ENCODE data around the gene FBXL19. TPM values are rescaled to one million over a fixed set of nuclear protein-coding genes. Genes with fewer than 3 reads are reported as not detected.

The FBXL19 gene
- total RNA-seq, 1 donor, result 5.4 TPM

- Histone ChIP-seq H3K4me3 (ENCODE audit: low read length) (no peak overlapping the region), H3K4me1 (ENCODE audit: insufficient read depth, low read length) (peaks cover 15% of the 10 kb centered on the region)
Observed at GRCh38 chr16:30990105-30990504, 66.7 kb downstream of the FBXL19 start.

GRCh38 chr16:30991052-30991451 is 67.7 kb downstream of the FBXL19 start:
- Histone ChIP-seq H3K9me3 (ENCODE audit: low read depth, low read length) (no peaks in the 10 kb centered on the region), H3K27me3 (ENCODE audit: insufficient read depth, low read length) (no peaks in the 10 kb centered on the region), H3K4me1 (ENCODE audit: insufficient read depth, low read length) (peaks cover 11% of the 10 kb centered on the region), H3K4me3 (ENCODE audit: low read length) (no peak overlapping the region)

More at GRCh38 chr16:30990105-30990504, 66.7 kb downstream of the FBXL19 start:
- H3K9me3 ChIP-seq (ENCODE audit: low read depth, low read length), result no peaks in the 10 kb centered on the region
- H3K27me3 ChIP-seq (ENCODE audit: insufficient read depth, low read length), result no peaks in the 10 kb centered on the region

- H3K9me3 ChIP-seq (ENCODE audit: low read depth, low read length), result no peaks in the 10 kb centered on the region
- H3K27me3 ChIP-seq (ENCODE audit: insufficient read depth, low read length), result no peaks in the 10 kb centered on the region
- H3K4me1 ChIP-seq (ENCODE audit: insufficient read depth, low read length), result peaks cover 22% of the 10 kb centered on the region
- H3K4me3 ChIP-seq (ENCODE audit: low read length), result no peak overlapping the region
Observed at GRCh38 chr16:30992276-30992780, 69.0 kb downstream of the FBXL19 start.

- Histone ChIP-seq H3K27me3 (ENCODE audit: insufficient read depth, low read length) (no peaks in the 10 kb centered on the region), H3K9me3 (ENCODE audit: low read depth, low read length) (no peaks in the 10 kb centered on the region), H3K4me1 (ENCODE audit: insufficient read depth, low read length) (peaks cover 24% of the 10 kb centered on the region), H3K4me3 (ENCODE audit: low read length) (no peak overlapping the region)
Observed at GRCh38 chr16:30992931-30993816, 69.8 kb downstream of the FBXL19 start.

GRCh38 chr16:30995927-30996323 is 72.6 kb downstream of the FBXL19 start:
- Histone ChIP-seq H3K4me1 (ENCODE audit: insufficient read depth, low read length) (peaks cover 24% of the 10 kb centered on the region), H3K9me3 (ENCODE audit: low read depth, low read length) (no peaks in the 10 kb centered on the region), H3K4me3 (ENCODE audit: low read length) (no peak overlapping the region), H3K27me3 (ENCODE audit: insufficient read depth, low read length) (no peaks in the 10 kb centered on the region)

- Histone ChIP-seq H3K27me3 (ENCODE audit: insufficient read depth, low read length) (no peaks in the 10 kb centered on the region), H3K9me3 (ENCODE audit: low read depth, low read length) (no peaks in the 10 kb centered on the region), H3K4me3 (ENCODE audit: low read length) (peak overlapping the region; percentile 40), H3K4me1 (ENCODE audit: insufficient read depth, low read length) (peaks cover 24% of the 10 kb centered on the region)
Observed at GRCh38 chr16:30996324-30996984, 73.1 kb downstream of the FBXL19 start.

- H3K9me3 ChIP-seq (ENCODE audit: low read depth, low read length), result no peaks in the 10 kb centered on the region
- H3K4me3 ChIP-seq (ENCODE audit: low read length), result peak overlapping the region; percentile 40
- no peaks in the 10 kb centered on the region for H3K27me3 ChIP-seq (ENCODE audit: insufficient read depth, low read length)
- H3K4me1 ChIP-seq (ENCODE audit: insufficient read depth, low read length), result peaks cover 24% of the 10 kb centered on the region
Observed at GRCh38 chr16:30996985-30997724, 73.8 kb downstream of the FBXL19 start.

GRCh38 chr16:30997725-30998711 is 74.6 kb downstream of the FBXL19 start:
- peak overlapping the region; percentile 26 for H3K4me3 ChIP-seq (ENCODE audit: low read length)

More at GRCh38 chr16:30997725-30998711, 74.6 kb downstream of the FBXL19 start:
- Histone ChIP-seq H3K9me3 (ENCODE audit: low read depth, low read length) (no peaks in the 10 kb centered on the region), H3K27me3 (ENCODE audit: insufficient read depth, low read length) (no peaks in the 10 kb centered on the region), H3K4me1 (ENCODE audit: insufficient read depth, low read length) (peaks cover 21% of the 10 kb centered on the region)

Other genes with a start within 250 kb of the FBXL19 start
- gene SRCAP, start 224.4 kb upstream of the FBXL19 start, total RNA-seq, result 16.5 TPM
- gene PHKG2, start 175.1 kb upstream of the FBXL19 start, total RNA-seq, result 15.7 TPM
- 2.2 TPM for gene CFAP119, start 161.5 kb upstream of the FBXL19 start, total RNA-seq
- 44.1 TPM for gene RNF40, start 161.2 kb upstream of the FBXL19 start, total RNA-seq
- 3.4 TPM for gene ZNF629, start 136.4 kb upstream of the FBXL19 start, total RNA-seq
- gene BCL7C, start 29.5 kb upstream of the FBXL19 start, total RNA-seq, result 17.0 TPM
- gene CTF1, start 27.0 kb upstream of the FBXL19 start, total RNA-seq, result 0.21 TPM
- gene ORAI3, start 25.5 kb downstream of the FBXL19 start, total RNA-seq, result 11.3 TPM
- 16.1 TPM for gene SETD1A, start 34.2 kb downstream of the FBXL19 start, total RNA-seq
- 0.73 TPM for gene HSD3B7, start 61.6 kb downstream of the FBXL19 start, total RNA-seq
- gene STX1B, start 87.1 kb downstream of the FBXL19 start, total RNA-seq, result 0.63 TPM
- 16.5 TPM for gene STX4, start 110.0 kb downstream of the FBXL19 start, total RNA-seq
- gene ZNF668, start 150.7 kb downstream of the FBXL19 start, total RNA-seq, result 10.7 TPM
- 9.6 TPM for gene ZNF646, start 150.8 kb downstream of the FBXL19 start, total RNA-seq
- gene PRSS53, start 165.4 kb downstream of the FBXL19 start, total RNA-seq, result 1.0 TPM
- gene VKORC1, start 171.2 kb downstream of the FBXL19 start, total RNA-seq, result 27.1 TPM
- 11.0 TPM for gene BCKDK, start 184.8 kb downstream of the FBXL19 start, total RNA-seq
- 76.5 TPM for gene KAT8, start 194.1 kb downstream of the FBXL19 start, total RNA-seq
- not detected for gene PRSS8, start 212.2 kb downstream of the FBXL19 start, total RNA-seq
- gene PRSS36, start 226.5 kb downstream of the FBXL19 start, total RNA-seq, result 1.2 TPM